HEK293 (cell line): ENCODE results near the gene DUSP12.
A peak's percentile ranks its signal among the peaks of the same experiment; 100 is the strongest.

Experiments
- CTCF ChIA-PET: fragments of 350-600 bp; formaldehyde crosslinking; extraction: SDS; loops from one replicate; lab custom pipeline; 2021; ENCODE audit warnings: antibody characterized with exemption; lab: Yijun Ruan, JAX
- POLR2A ChIA-PET: fragments of 300-600 bp; formaldehyde crosslinking; extraction: SDS; loops from one replicate; lab custom pipeline; 2020; ENCODE audit warnings: antibody characterized with exemption, inconsistent platforms; lab: Yijun Ruan, JAX
- H3K27ac ChIP-seq: fragments of 200-500 bp; sonication (Bioruptor generic); 2 replicates; pipeline ENCODE4 v1.5.1; 2014; ENCODE audit warnings: low read depth, low read length, control low read depth, inconsistent platforms; ENCODE audit errors: extremely low read depth
- H3K36me3 ChIP-seq, 2 experiments: fragments of 200-500 bp in 1 of 2; sonication (Bioruptor generic) in 1 of 2; 1 replicate in 1 of 2; 2 replicates in 1 of 2; pipeline ENCODE4 v1.5.1; 2014 to 2017; ENCODE audit warnings: inconsistent platforms in 2 of 2, low read length in 2 of 2; ENCODE audit not compliant: control insufficient read depth in 2 of 2, insufficient read depth in 1 of 2
- H3K4me1 ChIP-seq: fragments of 200-500 bp; sonication (Bioruptor generic); 2 replicates; pipeline ENCODE4 v1.5.1; 2014; ENCODE audit warnings: mild to moderate bottlenecking, low read length, inconsistent platforms; ENCODE audit not compliant: control insufficient read depth, insufficient read depth
- H3K4me3 ChIP-seq: 2 replicates; pipeline ENCODE4 v1.5.1; 2011; ENCODE audit warnings: low read depth, mild to moderate bottlenecking, control low read depth, low read length, moderate library complexity
- H3K9me3 ChIP-seq: fragments of 200-500 bp; sonication (Bioruptor generic); 2 replicates; pipeline ENCODE4 v1.5.1; 2014; ENCODE audit warnings: low read depth, low read length, inconsistent platforms; ENCODE audit not compliant: control insufficient read depth, insufficient read depth
- GLI4 ChIP-seq: fragments of 450-650 bp; formaldehyde crosslinking; IDR thresholded peaks from 2 replicates; pipeline ENCODE4 v1.5.1; 2016; ENCODE audit warnings: missing biosample characterization, missing genetic modification characterization
- IKZF3 ChIP-seq: fragments of 450-650 bp; IDR thresholded peaks from 2 replicates; pipeline ENCODE4 v1.5.0; 2018; ENCODE audit warnings: missing biosample characterization, mild to moderate bottlenecking, missing genetic modification characterization, moderate library complexity
- KLF8 ChIP-seq: fragments of 450-650 bp; formaldehyde crosslinking; IDR thresholded peaks from 2 replicates; pipeline ENCODE4 v1.5.1; 2016; ENCODE audit warnings: missing biosample characterization, missing genetic modification characterization
- PRDM1 ChIP-seq: fragments of 450-650 bp; formaldehyde crosslinking; IDR thresholded peaks from 2 replicates; pipeline ENCODE4; 2016; ENCODE audit warnings: missing biosample characterization, missing genetic modification characterization
- REST ChIP-seq: fragments of 450-650 bp; formaldehyde crosslinking; IDR thresholded peaks from 2 replicates; pipeline ENCODE4 v1.5.1; 2016; ENCODE audit warnings: missing biosample characterization, missing genetic modification characterization
- SCRT2 ChIP-seq: fragments of 450-650 bp; formaldehyde crosslinking; IDR thresholded peaks from 2 replicates; pipeline ENCODE4 v1.5.1; 2016; ENCODE audit warnings: missing biosample characterization, missing genetic modification characterization
- WT1 ChIP-seq: fragments of 450-650 bp; formaldehyde crosslinking; IDR thresholded peaks from 2 replicates; pipeline ENCODE4 v1.5.1; 2016; ENCODE audit warnings: missing biosample characterization, missing genetic modification characterization
- ZBTB10 ChIP-seq: fragments of 450-650 bp; formaldehyde crosslinking; IDR thresholded peaks from 2 replicates; pipeline ENCODE4 v1.5.1; 2016; ENCODE audit warnings: missing biosample characterization, missing genetic modification characterization
- ZNF10 ChIP-seq: fragments of 450-650 bp; formaldehyde crosslinking; IDR thresholded peaks from 2 replicates; pipeline ENCODE4 v1.5.1; 2017; ENCODE audit warnings: missing biosample characterization, missing genetic modification characterization
- ZNF174 ChIP-seq: fragments of 450-650 bp; formaldehyde crosslinking; IDR thresholded peaks from 2 replicates; pipeline ENCODE4 v1.5.0; 2017; ENCODE audit warnings: missing biosample characterization, mild to moderate bottlenecking, missing genetic modification characterization
- ZNF266 ChIP-seq: fragments of 450-650 bp; formaldehyde crosslinking; IDR thresholded peaks from 2 replicates; pipeline ENCODE4 v1.5.1; 2016; ENCODE audit warnings: missing biosample characterization, missing genetic modification characterization, low read depth
- ZNF391 ChIP-seq: fragments of 450-650 bp; formaldehyde crosslinking; IDR thresholded peaks from 2 replicates; pipeline ENCODE4 v1.5.1; 2016; ENCODE audit warnings: low read depth, missing biosample characterization, missing genetic modification characterization, borderline replicate concordance
- ZNF398 ChIP-seq: fragments of 450-650 bp; formaldehyde crosslinking; IDR thresholded peaks from 2 replicates; pipeline ENCODE4 v1.5.1; 2017; ENCODE audit warnings: missing biosample characterization, missing genetic modification characterization
- ZNF510 ChIP-seq: fragments of 450-650 bp; formaldehyde crosslinking; IDR thresholded peaks from 2 replicates; pipeline ENCODE4 v1.5.1; 2018; ENCODE audit warnings: mild to moderate bottlenecking, missing genetic modification characterization, missing biosample characterization; ENCODE audit not compliant: insufficient replicate concordance
- ZNF555 ChIP-seq: fragments of 450-650 bp; formaldehyde crosslinking; conservative IDR thresholded peaks from 2 replicates; pipeline ENCODE4 v1.5.1; 2017; ENCODE audit warnings: missing biosample characterization, mild to moderate bottlenecking, missing genetic modification characterization, inconsistent platforms
- ZNF560 ChIP-seq: fragments of 450-650 bp; formaldehyde crosslinking; IDR thresholded peaks from 2 replicates; pipeline ENCODE4 v1.5.1; 2017; ENCODE audit warnings: missing biosample characterization, missing genetic modification characterization, borderline replicate concordance
- ZNF747 ChIP-seq: fragments of 450-650 bp; formaldehyde crosslinking; IDR thresholded peaks from 2 replicates; pipeline ENCODE4 v1.5.1; 2016; ENCODE audit warnings: missing biosample characterization, missing genetic modification characterization
- ZNF792 ChIP-seq: fragments of 450-650 bp; formaldehyde crosslinking; IDR thresholded peaks from 2 replicates; pipeline ENCODE4 v1.5.1; 2016; ENCODE audit warnings: missing biosample characterization, missing genetic modification characterization

DUSP12 gene

GRCh38 chr1:161771973-161772372 lies 22.4 kb downstream of the DUSP12 start:
- TF ChIP-seq ZNF510 (tag by site-specific recombination) (no peak), KLF8 (tag by site-specific recombination) (no peak), PRDM1 (tag by site-specific recombination) (peak; percentile 46; the same call in 1 of the 2 replicates), ZNF747 (tag by site-specific recombination) (no peak), REST (peak; percentile 77), GLI4 (no peak)
- Histone ChIP-seq H3K4me1 (no peaks in the 10 kb centered on the region), H3K9me3 (no peaks in the 10 kb centered on the region), H3K36me3 (no peaks in the 10 kb centered on the region; a peak in 1 of 3 replicates), H3K4me3 (no peak overlapping the region), H3K27ac (no peak overlapping the region)
- CTCF ChIA-PET, result interaction anchor here (1.9 kb wide), 1 partner anchor 20 kb away, joined by 8 read pairs; no protein-coding TSS in a partner anchor
- POLR2A ChIA-PET, result no interaction called here

- H3K4me3 ChIP-seq, result no peak overlapping the region
- H3K36me3 ChIP-seq, result no peaks in the 10 kb centered on the region; a peak in 1 of 3 replicates
- no peak overlapping the region for H3K27ac ChIP-seq
- H3K9me3 ChIP-seq, result no peaks in the 10 kb centered on the region
- TF ChIP-seq ZNF266 (tag by site-specific recombination) (no peak), SCRT2 (no peak), ZNF560 (tag by site-specific recombination) (no peak), ZNF398 (no peak), PRDM1 (tag by site-specific recombination) (no peak), IKZF3 (tag by site-specific recombination) (no peak), ZNF10 (no peak), ZNF174 (tag by site-specific recombination) (no peak), WT1 (tag by site-specific recombination) (no peak), ZNF555 (tag by site-specific recombination) (no peak), ZBTB10 (tag by site-specific recombination) (no peak), ZNF391 (tag by site-specific recombination) (no peak), ZNF792 (tag by site-specific recombination) (no peak)
- H3K4me1 ChIP-seq, result no peaks in the 10 kb centered on the region
- POLR2A ChIA-PET, result no interaction called here
- CTCF ChIA-PET, result interaction anchor here (1.9 kb wide), 1 partner anchor 20 kb away, joined by 8 read pairs; no protein-coding TSS in a partner anchor
Observed at GRCh38 chr1:161772397-161772796, 22.8 kb downstream of the DUSP12 start.
